DOHH2 (cell line): ENCODE data around the gene SLC16A8.

Source experiments
- H3F3A ChIP-seq: fragments of 200-600 bp; sonication (generic), shearing (Covaris generic); 2 replicates; pipeline ENCODE4 v1.6.0; 2016; ENCODE audit warnings: antibody characterized with exemption, mild to moderate bottlenecking; ENCODE audit not compliant: control insufficient read depth, insufficient read depth
- H3K27ac ChIP-seq: fragments of 200-600 bp; sonication (generic); 2 replicates; pipeline ENCODE4 v1.5.1; 2014; ENCODE audit warnings: low read depth, mild to moderate bottlenecking, low read length, moderate library complexity
- H3K27me3 ChIP-seq: fragments of 200-600 bp; sonication (generic); 2 replicates; pipeline ENCODE4 v1.6.1; 2014; ENCODE audit warnings: mild to moderate bottlenecking, low read length, mixed read lengths; ENCODE audit not compliant: control insufficient read depth
- H3K36me3 ChIP-seq: fragments of 200-600 bp; sonication (generic); 2 replicates; pipeline ENCODE4 v1.6.1; 2014; ENCODE audit warnings: mild to moderate bottlenecking, low read length, moderate library complexity, mixed read lengths; ENCODE audit not compliant: control insufficient read depth
- H3K4me1 ChIP-seq: fragments of 200-600 bp; sonication (generic); 2 replicates; pipeline ENCODE4 v1.6.1; 2014; ENCODE audit warnings: mild to moderate bottlenecking, low read length, mixed read lengths; ENCODE audit not compliant: control insufficient read depth
- H3K4me2 ChIP-seq: fragments of 200-600 bp; sonication (generic); 2 replicates; pipeline ENCODE4 v1.6.0; 2014; ENCODE audit warnings: mild to moderate bottlenecking, low read length, moderate library complexity
- H3K4me3 ChIP-seq: fragments of 200-600 bp; sonication (generic); 2 replicates; pipeline ENCODE4 v1.5.1; 2014; ENCODE audit warnings: mild to moderate bottlenecking, low read length, mixed read lengths
- H3K79me2 ChIP-seq: fragments of 200-600 bp; sonication (generic); 2 replicates; pipeline ENCODE4 v1.6.1; 2014; ENCODE audit warnings: mild to moderate bottlenecking, low read length, mixed read lengths; ENCODE audit not compliant: control insufficient read depth
- H3K9me2 ChIP-seq: fragments of 200-600 bp; sonication (generic); replicated peaks from 2 replicates; pipeline ENCODE4 v1.6.1; 2014; ENCODE audit warnings: mild to moderate bottlenecking, low read length, mixed read lengths; ENCODE audit not compliant: control insufficient read depth
- H3K9me3 ChIP-seq: fragments of 200-600 bp; sonication (generic); 2 replicates; pipeline ENCODE4 v1.6.1; 2014; ENCODE audit warnings: antibody characterized with exemption, low read length, mixed read lengths; ENCODE audit not compliant: control insufficient read depth, insufficient read depth
- H4K20me1 ChIP-seq: fragments of 200-600 bp; sonication (generic); 2 replicates; pipeline ENCODE4 v1.6.0; 2014; ENCODE audit warnings: low read depth, mild to moderate bottlenecking, antibody characterized with exemption, low read length, moderate library complexity; ENCODE audit not compliant: control insufficient read depth, insufficient read depth
- CTCF ChIP-seq: fragments of 200-600 bp; sonication (generic); IDR thresholded peaks from one replicate; pipeline ENCODE4 v1.5.1; 2014; ENCODE audit warnings: antibody characterized with exemption, mild to moderate bottlenecking, low read depth, low read length; ENCODE audit not compliant: poor library complexity, severe bottlenecking
- EZH2phosphoT487 ChIP-seq: fragments of 200-600 bp; sonication (generic); IDR thresholded peaks from 2 replicates; pipeline ENCODE4 v1.6.1; 2017; ENCODE audit warnings: borderline replicate concordance, mild to moderate bottlenecking, antibody characterized with exemption, low read length, moderate library complexity, mixed read lengths

Gene SLC16A8

DNA sequence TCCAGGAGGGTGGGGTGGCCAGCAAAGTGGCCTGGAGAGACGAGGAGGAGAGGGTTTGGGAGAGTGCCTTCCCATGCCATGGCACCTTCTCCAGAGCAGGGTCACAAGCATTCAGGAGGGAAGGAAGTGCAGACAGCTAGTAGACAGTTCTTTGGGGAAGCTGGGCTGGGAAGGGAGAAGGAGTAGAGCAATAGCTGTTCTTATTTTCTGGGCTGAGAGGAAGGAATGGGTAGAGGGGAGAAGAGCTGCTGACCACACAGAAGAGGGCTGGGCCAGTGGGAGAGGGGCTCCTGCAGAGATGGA, 41.5 kb downstream of the SLC16A8 start:
- Histone ChIP-seq H4K20me1 (no peaks in the 10 kb centered on the region), H3K4me2 (no peak overlapping the region), H3K79me2 (no peaks in the 10 kb centered on the region)

DNA sequence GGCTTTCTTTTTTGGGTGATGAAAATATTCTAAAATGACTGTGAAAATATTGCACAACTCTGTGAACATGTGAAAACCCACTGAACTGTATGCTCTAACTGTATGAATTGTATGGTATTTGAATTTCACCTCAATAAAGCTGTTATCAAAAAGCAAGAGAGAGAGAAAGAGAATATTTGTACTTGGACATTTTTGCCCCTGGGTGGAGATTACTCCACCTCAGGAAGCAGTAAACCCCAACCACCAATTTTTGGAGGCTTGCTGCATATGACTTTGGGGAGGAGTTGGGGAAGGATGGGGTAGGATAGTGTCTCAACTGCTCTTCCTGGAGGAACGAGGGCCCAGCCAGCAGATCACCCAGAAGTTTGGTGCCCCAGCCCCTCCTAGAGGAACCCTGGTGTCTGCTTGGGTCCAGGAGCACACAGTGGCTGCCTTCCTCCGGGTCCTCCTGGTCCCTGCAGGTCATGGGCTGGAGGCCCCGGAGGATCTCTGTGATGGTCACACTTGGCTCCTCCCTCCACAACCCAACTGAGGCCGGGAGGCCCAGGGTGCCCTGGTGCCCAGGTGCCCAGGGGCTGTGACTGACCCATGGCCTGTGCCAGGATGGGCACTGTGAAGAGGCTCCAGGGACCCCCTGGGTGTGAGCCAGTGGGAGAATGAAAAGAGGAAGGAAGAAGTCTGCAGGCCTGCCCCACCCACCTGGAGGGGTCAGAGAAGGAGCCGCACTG, 42.1 kb downstream of the SLC16A8 start:
- Histone ChIP-seq H3K27me3 (no peaks in the 10 kb centered on the region; the same call in none of the 2 replicates), H3K4me3 (no peak overlapping the region), H3K9me3 (no peaks in the 10 kb centered on the region), H3K79me2 (no peaks in the 10 kb centered on the region), H3K27ac (no peak overlapping the region), H3K9me2 (no peaks in the 10 kb centered on the region), H3K36me3 (no peaks in the 10 kb centered on the region), H3K4me1 (no peaks in the 10 kb centered on the region), H3F3A (no peaks in the 10 kb centered on the region), H4K20me1 (no peaks in the 10 kb centered on the region), H3K4me2 (no peak overlapping the region)
- TF ChIP-seq EZH2phosphoT487 (no peak), CTCF (no peak)

More for the DNA sequence above, 41.5 kb downstream of the SLC16A8 start:
- H3K27me3 ChIP-seq = peaks cover 5% of the 10 kb centered on the region
- H3K4me3 ChIP-seq = no peak overlapping the region
- no peak overlapping the region for H3K27ac ChIP-seq
- H3K9me2 ChIP-seq = no peaks in the 10 kb centered on the region
- no peaks in the 10 kb centered on the region for H3K4me1 ChIP-seq
- no peaks in the 10 kb centered on the region for H3K9me3 ChIP-seq
- no peak for TF ChIP-seq CTCF
- TF ChIP-seq EZH2phosphoT487 = no peak
- no peaks in the 10 kb centered on the region for H3F3A ChIP-seq
- H3K36me3 ChIP-seq = no peaks in the 10 kb centered on the region

GRCh38 chr22:38040953-38041759, 42.8 kb downstream of the SLC16A8 start:
- H3K9me2 ChIP-seq = no peaks in the 10 kb centered on the region
- H4K20me1 ChIP-seq = no peaks in the 10 kb centered on the region
- H3K4me2 ChIP-seq = no peak overlapping the region
- no peaks in the 10 kb centered on the region; the same call in 1 of the 2 replicates for H3K27me3 ChIP-seq
- no peaks in the 10 kb centered on the region for H3K9me3 ChIP-seq
- no peaks in the 10 kb centered on the region for H3K4me1 ChIP-seq
- TF ChIP-seq EZH2phosphoT487 (no peak), CTCF (no peak)
- H3K4me3 ChIP-seq = no peak overlapping the region
- H3K27ac ChIP-seq = no peak overlapping the region
- H3K79me2 ChIP-seq = no peaks in the 10 kb centered on the region
- no peaks in the 10 kb centered on the region for H3F3A ChIP-seq
- no peaks in the 10 kb centered on the region for H3K36me3 ChIP-seq
